Transverse colon (tissue), 4 donors: ENCODE measurements around the gene C2CD4C.

ENCODE experiments used
- CTCF ChIP-seq, 5 experiments: fragments of 200-600 bp in 3 of 5; fragments of 450-650 bp in 2 of 5; sonication (generic) in 3 of 5; IDR thresholded peaks; 1 replicate in 2 of 5; 2 replicates in 3 of 5; pipeline ENCODE4 v1.5.1; 2016 to 2017; ENCODE audit warnings: antibody characterized with exemption in 5 of 5, inconsistent platforms in 3 of 5, mild to moderate bottlenecking in 2 of 5, moderate library complexity in 1 of 5
- POLR2A ChIP-seq: fragments of 450-650 bp; IDR thresholded peaks from one replicate; pipeline ENCODE4 v1.6.1; 2016; ENCODE audit warnings: antibody characterized with exemption, mild to moderate bottlenecking, moderate library complexity
- POLR2AphosphoS5 ChIP-seq, 3 donors: sonication (generic); formaldehyde crosslinking; IDR thresholded peaks; one replicate each; pipeline ENCODE4 v1.6.1; 2016; ENCODE audit warnings: antibody characterized with exemption in 3 of 3

- TF ChIP-seq CTCF (IDR thresholded peaks at IDR 0.05) = no peak
- TF ChIP-seq POLR2AphosphoS5 (IDR thresholded peaks at IDR 0.05) = no peak
- no peak for TF ChIP-seq POLR2A
Observed at GRCh38 chr19:403221-404027, 5.5 kb downstream of the C2CD4C start.
